ENCODE data around the gene JMJD1C. TPM values are rescaled to one million over a fixed set of nuclear protein-coding genes. Genes with fewer than 3 reads are reported as not detected.

JMJD1C gene
- total RNA-seq, 1 experiment from 2014 or later: 66.3 TPM

GRCh38 chr10:63421591-63421990, 44.2 kb downstream of the JMJD1C start (continued):
- TF ChIP-seq ELF1 (IDR thresholded peaks at IDR 0.05; ENCODE audit: borderline replicate concordance, low read depth) (no peak), SP1 (IDR thresholded peaks at IDR 0.05; ENCODE audit: low read depth) (no peak), EZH2phosphoT487 (IDR thresholded peaks at IDR 0.05; ENCODE audit: borderline replicate concordance) (no peak), ATF3 (IDR thresholded peaks at IDR 0.05) (no peak), MAX (IDR thresholded peaks at IDR 0.05) (no peak), EGR1 (IDR thresholded peaks at IDR 0.05; ENCODE audit: low read depth) (no peak), YY1 (IDR thresholded peaks at IDR 0.05; ENCODE audit: extremely low read depth, insufficient replicate concordance, low read depth, low read length) (no peak)

GRCh38 chr10:63416376-63416775, 49.4 kb downstream of the JMJD1C start:
- Histone ChIP-seq H3K4me1 (ENCODE audit: control insufficient read depth in 1 of 2, insufficient read depth in 2 of 2, low read length in 2 of 2) (no peaks in the 10 kb centered on the region), H3K36me3 (ENCODE audit: control insufficient read depth in 1 of 2, insufficient read depth in 2 of 2, low read length in 2 of 2) (no peaks in the 10 kb centered on the region), H3K79me2 (ENCODE audit: insufficient read depth, low read length) (peaks cover 85% of the 10 kb centered on the region), H3K9ac (ENCODE audit: low read length) (no peak overlapping the region), H4K20me1 (ENCODE audit: insufficient read depth) (peaks cover 5% of the 10 kb centered on the region; the same call in 1 of the 2 replicates), H3K27ac (ENCODE audit: low read depth, low read length) (no peak overlapping the region), H3K9me2 (ENCODE audit: insufficient read depth) (no peaks in the 10 kb centered on the region), H3K9me3 (ENCODE audit: control insufficient read depth in 1 of 2, insufficient read depth in 1 of 2, low read depth in 1 of 2, low read length in 2 of 2) (no peaks in the 10 kb centered on the region), H3K4me2 (ENCODE audit: low read length) (no peak overlapping the region), H3K27me3 (ENCODE audit: insufficient read depth, low read length) (no peaks in the 10 kb centered on the region), H2AFZ (ENCODE audit: low read depth, low read length, poor library complexity, severe bottlenecking) (no peak overlapping the region), H3K4me3 (replicated peaks in 1 of 2; ENCODE audit: low read depth in 1 of 2, low read length in 2 of 2) (no peak overlapping the region)
- intact Hi-C loops (cut with micrococcal nuclease): no loop called here
- CTCF ChIA-PET: no interaction called here
- TF ChIP-seq REST (IDR thresholded peaks at IDR 0.05; ENCODE audit: low read depth) (no peak), SIN3A (IDR thresholded peaks at IDR 0.05; ENCODE audit: low read depth) (no peak), EGR1 (IDR thresholded peaks at IDR 0.05; ENCODE audit: low read depth) (no peak), EZH2phosphoT487 (IDR thresholded peaks at IDR 0.05; ENCODE audit: borderline replicate concordance) (no peak), ZBTB33 (IDR thresholded peaks at IDR 0.05; ENCODE audit: extremely low read depth, insufficient replicate concordance, low read length) (no peak), ZFX (IDR thresholded peaks at IDR 0.05) (no peak), TCF7L2 (IDR thresholded peaks at IDR 0.05; ENCODE audit: borderline replicate concordance, extremely low read depth, insufficient read depth, insufficient read length) (no peak), SP1 (IDR thresholded peaks at IDR 0.05; ENCODE audit: low read depth) (no peak)
- ATAC-seq (no peak), DNase-seq (ENCODE audit: low read depth, low spot score) (no peak)
- no TSS peak for BruUV-seq (replicated peaks)
- POLR2A ChIA-PET: no interaction called here
- RAD21 ChIA-PET (ENCODE audit: low non-redundant PET in 1 of 2, low total read pairs in 2 of 2, uncharacterized antibody in 2 of 2, unreplicated experiment in 2 of 2): no interaction called here

All from HCT116 (cell line).